ENCODE measurements around the gene TUFT1.

DNA sequence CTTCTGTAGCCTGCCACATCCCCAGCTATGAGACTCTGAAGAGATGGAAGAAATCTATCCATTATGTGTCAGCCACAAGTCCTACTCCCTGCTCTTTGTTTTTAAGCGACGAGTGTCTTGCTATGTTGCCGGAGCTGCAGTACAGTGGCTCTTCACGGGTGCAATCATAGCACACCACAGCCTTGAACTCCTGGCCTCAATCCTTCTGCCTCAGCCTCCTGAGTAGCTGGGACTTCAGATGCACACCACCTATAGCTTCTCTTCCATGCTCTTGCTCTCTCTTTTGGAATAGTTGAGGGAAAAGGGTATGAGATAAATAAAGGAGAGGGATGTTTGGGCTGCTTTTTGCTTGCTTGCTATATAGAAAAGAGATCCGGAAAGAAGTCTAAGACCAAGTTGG lies 1.6 kb downstream of the TUFT1 start:
- TF ChIP-seq, protein P1, sequence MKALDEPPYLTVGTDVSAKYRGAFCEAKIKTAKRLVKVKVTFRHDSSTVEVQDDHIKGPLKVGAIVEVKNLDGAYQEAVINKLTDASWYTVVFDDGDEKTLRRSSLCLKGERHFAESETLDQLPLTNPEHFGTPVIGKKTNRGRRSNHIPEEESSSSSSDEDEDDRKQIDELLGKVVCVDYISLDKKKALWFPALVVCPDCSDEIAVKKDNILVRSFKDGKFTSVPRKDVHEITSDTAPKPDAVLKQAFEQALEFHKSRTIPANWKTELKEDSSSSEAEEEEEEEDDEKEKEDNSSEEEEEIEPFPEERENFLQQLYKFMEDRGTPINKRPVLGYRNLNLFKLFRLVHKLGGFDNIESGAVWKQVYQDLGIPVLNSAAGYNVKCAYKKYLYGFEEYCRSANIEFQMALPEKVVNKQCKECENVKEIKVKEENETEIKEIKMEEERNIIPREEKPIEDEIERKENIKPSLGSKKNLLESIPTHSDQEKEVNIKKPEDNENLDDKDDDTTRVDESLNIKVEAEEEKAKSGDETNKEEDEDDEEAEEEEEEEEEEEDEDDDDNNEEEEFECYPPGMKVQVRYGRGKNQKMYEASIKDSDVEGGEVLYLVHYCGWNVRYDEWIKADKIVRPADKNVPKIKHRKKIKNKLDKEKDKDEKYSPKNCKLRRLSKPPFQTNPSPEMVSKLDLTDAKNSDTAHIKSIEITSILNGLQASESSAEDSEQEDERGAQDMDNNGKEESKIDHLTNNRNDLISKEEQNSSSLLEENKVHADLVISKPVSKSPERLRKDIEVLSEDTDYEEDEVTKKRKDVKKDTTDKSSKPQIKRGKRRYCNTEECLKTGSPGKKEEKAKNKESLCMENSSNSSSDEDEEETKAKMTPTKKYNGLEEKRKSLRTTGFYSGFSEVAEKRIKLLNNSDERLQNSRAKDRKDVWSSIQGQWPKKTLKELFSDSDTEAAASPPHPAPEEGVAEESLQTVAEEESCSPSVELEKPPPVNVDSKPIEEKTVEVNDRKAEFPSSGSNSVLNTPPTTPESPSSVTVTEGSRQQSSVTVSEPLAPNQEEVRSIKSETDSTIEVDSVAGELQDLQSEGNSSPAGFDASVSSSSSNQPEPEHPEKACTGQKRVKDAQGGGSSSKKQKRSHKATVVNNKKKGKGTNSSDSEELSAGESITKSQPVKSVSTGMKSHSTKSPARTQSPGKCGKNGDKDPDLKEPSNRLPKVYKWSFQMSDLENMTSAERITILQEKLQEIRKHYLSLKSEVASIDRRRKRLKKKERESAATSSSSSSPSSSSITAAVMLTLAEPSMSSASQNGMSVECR (CRISPR knock-in tag; IDR thresholded peaks at IDR 0.05; ENCODE audit: borderline replicate concordance) = no peak
- TF ChIP-seq, protein P2, sequence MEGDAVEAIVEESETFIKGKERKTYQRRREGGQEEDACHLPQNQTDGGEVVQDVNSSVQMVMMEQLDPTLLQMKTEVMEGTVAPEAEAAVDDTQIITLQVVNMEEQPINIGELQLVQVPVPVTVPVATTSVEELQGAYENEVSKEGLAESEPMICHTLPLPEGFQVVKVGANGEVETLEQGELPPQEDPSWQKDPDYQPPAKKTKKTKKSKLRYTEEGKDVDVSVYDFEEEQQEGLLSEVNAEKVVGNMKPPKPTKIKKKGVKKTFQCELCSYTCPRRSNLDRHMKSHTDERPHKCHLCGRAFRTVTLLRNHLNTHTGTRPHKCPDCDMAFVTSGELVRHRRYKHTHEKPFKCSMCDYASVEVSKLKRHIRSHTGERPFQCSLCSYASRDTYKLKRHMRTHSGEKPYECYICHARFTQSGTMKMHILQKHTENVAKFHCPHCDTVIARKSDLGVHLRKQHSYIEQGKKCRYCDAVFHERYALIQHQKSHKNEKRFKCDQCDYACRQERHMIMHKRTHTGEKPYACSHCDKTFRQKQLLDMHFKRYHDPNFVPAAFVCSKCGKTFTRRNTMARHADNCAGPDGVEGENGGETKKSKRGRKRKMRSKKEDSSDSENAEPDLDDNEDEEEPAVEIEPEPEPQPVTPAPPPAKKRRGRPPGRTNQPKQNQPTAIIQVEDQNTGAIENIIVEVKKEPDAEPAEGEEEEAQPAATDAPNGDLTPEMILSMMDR (IDR thresholded peaks at IDR 0.05) = no peak
- TF ChIP-seq, protein P3, sequence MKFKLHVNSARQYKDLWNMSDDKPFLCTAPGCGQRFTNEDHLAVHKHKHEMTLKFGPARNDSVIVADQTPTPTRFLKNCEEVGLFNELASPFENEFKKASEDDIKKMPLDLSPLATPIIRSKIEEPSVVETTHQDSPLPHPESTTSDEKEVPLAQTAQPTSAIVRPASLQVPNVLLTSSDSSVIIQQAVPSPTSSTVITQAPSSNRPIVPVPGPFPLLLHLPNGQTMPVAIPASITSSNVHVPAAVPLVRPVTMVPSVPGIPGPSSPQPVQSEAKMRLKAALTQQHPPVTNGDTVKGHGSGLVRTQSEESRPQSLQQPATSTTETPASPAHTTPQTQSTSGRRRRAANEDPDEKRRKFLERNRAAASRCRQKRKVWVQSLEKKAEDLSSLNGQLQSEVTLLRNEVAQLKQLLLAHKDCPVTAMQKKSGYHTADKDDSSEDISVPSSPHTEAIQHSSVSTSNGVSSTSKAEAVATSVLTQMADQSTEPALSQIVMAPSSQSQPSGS (CRISPR knock-in tag; IDR thresholded peaks at IDR 0.05; ENCODE audit: borderline replicate concordance, low read depth) = no peak
- TF ChIP-seq JUN (CRISPR knock-in tag; IDR thresholded peaks at IDR 0.05) (no peak), MXD4 (CRISPR knock-in tag; IDR thresholded peaks at IDR 0.05; ENCODE audit: borderline replicate concordance) (no peak), RELA (CRISPR knock-in tag; IDR thresholded peaks at IDR 0.05; ENCODE audit: borderline replicate concordance) (no peak), ELF4 (CRISPR knock-in tag; IDR thresholded peaks at IDR 0.05; ENCODE audit: low read depth) (no peak), ZNF423 (CRISPR knock-in tag; IDR thresholded peaks at IDR 0.05) (no peak), RORB (CRISPR knock-in tag; IDR thresholded peaks at IDR 0.05) (no peak)
- TF ChIP-seq, protein P4, sequence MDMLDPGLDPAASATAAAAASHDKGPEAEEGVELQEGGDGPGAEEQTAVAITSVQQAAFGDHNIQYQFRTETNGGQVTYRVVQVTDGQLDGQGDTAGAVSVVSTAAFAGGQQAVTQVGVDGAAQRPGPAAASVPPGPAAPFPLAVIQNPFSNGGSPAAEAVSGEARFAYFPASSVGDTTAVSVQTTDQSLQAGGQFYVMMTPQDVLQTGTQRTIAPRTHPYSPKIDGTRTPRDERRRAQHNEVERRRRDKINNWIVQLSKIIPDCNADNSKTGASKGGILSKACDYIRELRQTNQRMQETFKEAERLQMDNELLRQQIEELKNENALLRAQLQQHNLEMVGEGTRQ (CRISPR knock-in tag; IDR thresholded peaks at IDR 0.05) = no peak
- TF ChIP-seq, protein P5, sequence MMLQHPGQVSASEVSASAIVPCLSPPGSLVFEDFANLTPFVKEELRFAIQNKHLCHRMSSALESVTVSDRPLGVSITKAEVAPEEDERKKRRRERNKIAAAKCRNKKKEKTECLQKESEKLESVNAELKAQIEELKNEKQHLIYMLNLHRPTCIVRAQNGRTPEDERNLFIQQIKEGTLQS (CRISPR knock-in tag; conservative IDR thresholded peaks at IDR 0.05) = no peak
- TF ChIP-seq, protein P6, sequence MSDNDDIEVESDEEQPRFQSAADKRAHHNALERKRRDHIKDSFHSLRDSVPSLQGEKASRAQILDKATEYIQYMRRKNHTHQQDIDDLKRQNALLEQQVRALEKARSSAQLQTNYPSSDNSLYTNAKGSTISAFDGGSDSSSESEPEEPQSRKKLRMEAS (CRISPR knock-in tag; IDR thresholded peaks at IDR 0.05) = no peak

Data from WTC11 (cell line).